NOMO-1 treated with DMSO at 0.1 percent for 48 hours (cell line): Measurements from ENCODE around the gene ST3GAL5.

Source experiments
- DNase-seq: peaks from one replicate; lab custom pipeline; 2025; ENCODE audit not compliant: unreplicated experiment; lab: John Stamatoyannopoulos, UW

ST3GAL5 gene

GRCh38 chr2:85867556-85868292 lies 21.1 kb downstream of the ST3GAL5 start:
- DNase-seq = no peak

GRCh38 chr2:85867121-85867520 lies 21.7 kb downstream of the ST3GAL5 start:
- DNase-seq = no peak

- no peak for DNase-seq
Observed at GRCh38 chr2:85866165-85866659, 22.6 kb downstream of the ST3GAL5 start.

- DNase-seq = no peak
Observed at GRCh38 chr2:85865539-85866164, 23.1 kb downstream of the ST3GAL5 start.

- no peak for DNase-seq
Observed at GRCh38 chr2:85864654-85865053, 24.1 kb downstream of the ST3GAL5 start.

GRCh38 chr2:85862426-85862825 lies 26.4 kb downstream of the ST3GAL5 start:
- no peak for DNase-seq

GRCh38 chr2:85861650-85862049 lies 27.1 kb downstream of the ST3GAL5 start:
- no peak for DNase-seq

- peak; percentile 45 for DNase-seq
Observed at GRCh38 chr2:85861180-85861579, 27.6 kb downstream of the ST3GAL5 start.

- no peak for DNase-seq
Observed at GRCh38 chr2:85858841-85859240, 29.9 kb downstream of the ST3GAL5 start.

- no peak for DNase-seq
Observed at GRCh38 chr2:85854897-85855296, 33.9 kb downstream of the ST3GAL5 start.

- no peak for DNase-seq
Observed at GRCh38 chr2:85854166-85854509, 34.7 kb downstream of the ST3GAL5 start.

GRCh38 chr2:85853499-85854165 lies 35.2 kb downstream of the ST3GAL5 start:
- DNase-seq = peak; percentile 70

GRCh38 chr2:85852937-85853498 lies 35.8 kb downstream of the ST3GAL5 start:
- peak; percentile 34 for DNase-seq

- DNase-seq = no peak
Observed at GRCh38 chr2:85852152-85852840, 36.5 kb downstream of the ST3GAL5 start.

GRCh38 chr2:85851253-85852151 lies 37.3 kb downstream of the ST3GAL5 start:
- no peak for DNase-seq

- DNase-seq = no peak
Observed at GRCh38 chr2:85850451-85850850, 38.3 kb downstream of the ST3GAL5 start.

- no peak for DNase-seq
Observed at GRCh38 chr2:85847051-85847588, 41.7 kb downstream of the ST3GAL5 start.

- DNase-seq = no peak
Observed at GRCh38 chr2:85846411-85846810, 42.4 kb downstream of the ST3GAL5 start.

GRCh38 chr2:85844486-85844885 lies 44.3 kb downstream of the ST3GAL5 start:
- no peak for DNase-seq

GRCh38 chr2:85843543-85843942 lies 45.2 kb downstream of the ST3GAL5 start:
- peak; percentile 22 for DNase-seq
